Choroid plexus epithelial cell (primary cell): Measurements from ENCODE around the gene CENPS.
A peak's percentile ranks its signal among the peaks of the same experiment; 100 is the strongest.

Experiments
- DNase-seq: peaks from one replicate; pipeline ENCODE4 v3.0.0-alpha.2; 2010; ENCODE audit warnings: low read depth
- H3K4me3 ChIP-seq: 2 replicates; pipeline ENCODE4 v1.5.1; 2011; ENCODE audit warnings: low read depth, mild to moderate bottlenecking, control low read depth, low read length, moderate library complexity
- CTCF ChIP-seq: conservative IDR thresholded peaks from 2 replicates; pipeline ENCODE4 v1.5.1; 2011; ENCODE audit warnings: low read depth, mild to moderate bottlenecking, control low read depth, inconsistent platforms, low read length, moderate library complexity

CENPS gene

GRCh38 chr1:10430216-10431069 lies at the start of gene CENPS:
TSS of gene CENPS (plus strand) at chr1:10430433. CDS start at chr1:10430518, 85 bp downstream.
- TF ChIP-seq CTCF = peak; percentile 71
- DNase-seq = peak; percentile 92

GRCh38 chr1:10380594-10381275 lies 49.5 kb upstream of the CENPS start:
- H3K4me3 ChIP-seq = no peak overlapping the region
- peak; percentile 93 for DNase-seq
- TF ChIP-seq CTCF = no peak

More at GRCh38 chr1:10430216-10431069, at the start of gene CENPS:
- H3K4me3 ChIP-seq = peak within 1 kb of the TSS; percentile 91

GRCh38 chr1:10383630-10384029 lies 46.6 kb upstream of the CENPS start:
- TF ChIP-seq CTCF = no peak

GRCh38 chr1:10384219-10384618 lies 46.0 kb upstream of the CENPS start:
- no peak overlapping the region for H3K4me3 ChIP-seq
- no peak for TF ChIP-seq CTCF
- DNase-seq = no peak

More at GRCh38 chr1:10383630-10384029, 46.6 kb upstream of the CENPS start:
- H3K4me3 ChIP-seq = no peak overlapping the region
- DNase-seq = no peak

- H3K4me3 ChIP-seq = no peak overlapping the region
- DNase-seq = no peak
- no peak for TF ChIP-seq CTCF
These were observed 43.2 kb upstream of the CENPS start for GRCh38 chr1:10386761-10387676.

- DNase-seq = peak; percentile 69
- no peak overlapping the region for H3K4me3 ChIP-seq
- peak; percentile 31 for TF ChIP-seq CTCF
These were observed 42.4 kb upstream of the CENPS start for GRCh38 chr1:10387677-10388386.
